HCEC 1CT (cell line): Measurements from ENCODE around the gene ZMAT1.
"Not testable (repeated sequence)": the region's sequence is repeated elsewhere in the genome, so short reads cannot be mapped to it uniquely, and the experiment has no call there.

Experiments
- DNase-seq: peaks from one replicate; pipeline ENCODE4 v3.0.0-alpha.2; 2017

The ZMAT1 gene

DNA sequence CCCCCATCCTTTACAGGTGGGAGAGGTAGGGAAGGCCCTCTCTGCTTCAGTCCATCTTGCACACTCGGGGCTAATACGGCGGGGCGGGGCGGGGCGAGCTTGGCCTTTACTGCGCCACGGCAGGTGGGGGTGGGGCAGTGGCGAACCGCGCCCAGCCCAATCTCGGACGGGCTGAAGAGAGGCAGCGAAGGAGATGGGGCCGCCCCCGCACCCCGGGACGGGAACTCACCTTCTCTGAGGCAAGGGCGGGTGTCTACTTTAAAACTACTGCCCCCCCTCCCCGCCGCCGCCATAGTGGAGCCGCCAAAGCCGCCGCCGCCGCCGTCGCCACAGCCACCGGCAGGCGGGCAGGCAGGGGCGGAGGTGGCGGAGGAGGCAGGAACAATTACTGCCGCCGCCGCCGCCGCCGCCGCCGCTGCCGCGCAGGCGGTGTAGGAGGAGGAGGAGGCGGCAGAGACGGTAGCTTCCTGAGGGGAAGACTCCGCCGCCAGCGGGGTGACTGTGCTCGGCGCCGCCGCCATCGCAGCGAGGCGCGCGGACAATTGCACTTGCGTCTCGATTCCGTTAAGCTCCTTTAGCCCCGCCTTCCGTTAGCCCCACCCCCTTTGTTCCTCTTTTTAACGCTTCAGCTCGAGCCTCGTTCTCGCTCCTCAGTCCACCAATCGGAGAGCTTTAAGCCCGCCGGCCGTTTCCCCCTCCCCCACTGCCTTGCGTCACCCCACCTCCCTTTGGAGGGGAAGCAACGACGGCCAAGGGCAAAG lies at the start of gene ZMAT1:
Gene ZMAT1 (minus strand): TSS at position 540 of the 761 bp plus-strand sequence. CDS start 19 bp downstream, at position 521.
- no peak for DNase-seq

DNA sequence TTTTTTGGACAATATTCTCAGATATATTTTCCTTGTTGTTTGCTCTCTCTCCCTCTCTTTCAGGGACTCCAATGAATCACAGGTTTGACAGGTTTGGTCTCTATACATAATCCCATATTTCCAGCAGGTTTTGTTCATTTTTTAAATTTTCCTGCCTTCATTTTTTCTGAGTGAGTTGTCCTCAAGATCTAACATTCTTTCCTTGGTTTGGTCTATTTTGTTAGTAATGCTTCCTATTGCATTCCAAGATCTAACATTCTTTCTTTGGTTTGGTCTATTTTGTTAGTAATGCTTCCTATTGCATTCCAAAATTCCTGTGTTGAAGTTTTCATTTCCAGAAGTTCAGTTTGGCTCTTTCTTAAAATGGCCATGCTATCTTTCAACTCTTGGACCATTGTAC lies 45.3 kb upstream of the ZMAT1 start:
- DNase-seq, result no peak

DNA sequence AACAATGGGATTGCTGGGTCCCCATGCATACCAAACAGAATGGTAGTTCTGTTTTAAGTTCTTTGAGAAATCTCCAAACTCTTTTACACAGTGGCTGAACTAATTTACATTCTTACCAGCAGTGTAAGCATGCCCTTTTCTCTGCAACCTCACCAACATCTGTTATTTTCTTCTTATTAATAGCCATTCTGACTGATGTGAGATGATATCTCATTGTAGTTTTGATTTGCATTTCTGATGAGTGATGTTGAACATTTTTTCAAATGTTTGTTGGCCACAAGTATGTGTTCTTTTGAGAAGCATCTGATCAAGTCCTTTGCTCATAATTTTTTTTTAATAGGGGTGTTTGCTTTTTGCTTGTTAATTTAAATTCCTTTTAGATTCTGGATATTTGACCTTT lies 41.2 kb upstream of the ZMAT1 start:
- no peak for DNase-seq

DNA sequence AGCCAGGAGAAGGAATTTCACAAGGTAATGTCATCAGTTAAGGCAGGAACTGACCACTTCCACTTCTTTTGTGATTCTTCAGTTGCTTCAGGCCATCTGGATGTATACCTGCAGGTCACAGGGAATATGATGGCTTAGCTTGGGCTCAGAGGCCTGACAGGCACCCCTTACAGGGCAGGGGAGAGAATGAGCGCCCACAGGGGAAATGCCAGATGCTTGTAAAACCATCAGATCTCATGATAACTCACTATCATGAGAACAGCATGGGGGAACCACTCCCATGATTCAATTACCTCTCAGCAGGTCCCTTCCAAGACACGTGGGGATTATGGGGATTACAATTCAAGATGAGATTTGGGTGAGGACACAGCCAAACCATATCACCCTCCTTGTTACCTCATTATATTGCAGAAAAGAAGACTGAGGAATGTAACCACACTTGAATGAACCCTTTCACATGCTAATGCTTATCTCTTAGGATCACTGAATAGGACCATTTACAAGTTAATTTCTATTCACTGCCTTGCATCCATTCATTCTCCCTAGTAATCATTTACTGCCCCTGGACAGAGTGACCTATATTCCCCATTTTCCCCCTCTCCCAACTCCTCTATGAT lies 33.2 kb upstream of the ZMAT1 start:
- DNase-seq, result not testable (repeated sequence)

DNA sequence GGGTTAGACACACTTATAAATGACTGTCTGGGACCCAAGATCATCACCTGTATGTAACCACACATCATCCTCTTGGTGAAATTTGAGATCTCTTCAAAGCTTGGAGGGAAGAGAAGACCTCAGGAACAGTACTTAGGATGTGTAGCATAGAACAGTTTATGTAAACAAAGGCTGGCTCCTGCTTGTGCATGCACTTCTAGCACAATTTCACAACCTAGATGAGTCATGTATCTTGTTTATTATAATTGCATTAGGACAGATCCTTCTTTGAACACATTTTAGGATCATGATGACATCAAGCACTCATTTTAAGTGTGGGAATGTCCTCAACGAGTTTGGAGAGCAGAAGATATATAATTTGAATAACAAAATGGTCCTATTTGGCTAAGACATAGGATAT lies 26.3 kb upstream of the ZMAT1 start:
- DNase-seq, result no peak

DNA sequence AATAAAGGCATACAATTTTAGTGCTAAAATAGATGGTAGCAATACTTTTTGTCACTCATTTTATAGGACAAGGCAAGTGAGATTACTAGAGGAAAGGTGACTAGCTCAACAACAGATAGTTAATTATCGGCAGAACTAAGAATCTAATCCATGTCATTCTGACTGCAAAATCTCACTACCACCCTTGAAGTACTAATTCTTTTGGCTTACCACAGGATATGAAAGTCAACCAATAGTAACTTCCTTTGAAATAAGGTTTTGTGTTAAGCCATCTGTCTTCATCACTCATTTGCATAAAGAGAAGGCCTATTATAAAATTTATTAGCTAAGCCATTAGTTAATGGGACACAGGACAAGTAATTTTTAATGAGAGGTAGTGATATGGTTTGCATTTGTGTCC lies 25.3 kb upstream of the ZMAT1 start:
- no peak for DNase-seq

DNA sequence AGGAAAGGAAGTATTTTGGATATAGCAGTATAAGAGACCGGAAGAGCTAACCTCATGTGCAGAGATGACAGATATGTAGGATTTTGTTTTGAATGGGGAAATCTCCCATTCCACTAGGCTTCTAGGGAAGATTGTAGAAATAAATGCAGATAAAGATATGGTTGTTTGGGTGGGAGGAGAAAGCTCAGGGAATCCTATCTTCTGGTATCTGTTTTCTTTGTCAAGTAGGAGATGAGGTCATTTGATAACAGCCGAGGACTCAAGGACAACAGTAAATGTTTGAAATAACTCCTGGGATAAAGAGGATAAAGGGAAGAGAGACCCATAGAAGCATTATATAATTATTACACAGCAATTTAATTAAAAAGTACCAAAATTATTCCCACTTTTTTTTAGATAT lies 24.7 kb upstream of the ZMAT1 start:
- no peak for DNase-seq

DNA sequence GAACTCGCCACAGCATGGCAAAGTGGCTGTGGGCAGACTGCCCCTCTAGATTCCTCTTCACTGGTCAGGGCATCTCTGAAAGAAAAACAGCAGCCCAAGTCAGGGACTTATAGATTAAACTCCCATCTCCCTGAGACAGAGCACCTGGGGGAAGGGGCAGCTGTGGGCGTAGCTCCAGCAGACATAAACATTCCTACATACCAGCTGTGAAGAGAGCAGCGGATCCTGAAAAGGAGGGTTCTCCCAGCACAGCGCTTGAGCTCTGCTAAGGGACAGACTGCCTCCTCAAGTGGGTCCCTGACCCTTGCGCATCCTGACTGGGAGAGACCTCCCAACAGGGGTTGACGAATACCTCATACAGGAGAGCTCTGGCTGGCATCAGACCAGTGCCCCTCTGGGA lies 18.8 kb upstream of the ZMAT1 start:
- DNase-seq, result no peak

DNA sequence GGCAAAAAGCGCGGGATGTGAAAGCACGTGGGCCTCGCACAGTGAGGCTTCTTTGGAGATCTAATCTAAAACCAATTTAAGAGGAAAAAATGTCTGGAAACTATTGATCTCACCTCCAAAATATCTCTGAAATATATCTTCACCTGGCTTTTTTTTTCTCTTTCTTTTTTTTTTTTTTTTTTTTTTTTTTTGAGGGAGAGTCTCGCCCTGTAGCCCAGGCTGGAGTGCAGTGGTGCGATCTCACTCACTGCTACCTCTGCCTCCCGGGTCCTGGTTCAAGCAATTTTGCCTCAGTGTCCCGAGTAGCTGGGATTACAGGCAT lies 383 bp upstream of the ZMAT1 start:
- no peak for DNase-seq

DNA sequence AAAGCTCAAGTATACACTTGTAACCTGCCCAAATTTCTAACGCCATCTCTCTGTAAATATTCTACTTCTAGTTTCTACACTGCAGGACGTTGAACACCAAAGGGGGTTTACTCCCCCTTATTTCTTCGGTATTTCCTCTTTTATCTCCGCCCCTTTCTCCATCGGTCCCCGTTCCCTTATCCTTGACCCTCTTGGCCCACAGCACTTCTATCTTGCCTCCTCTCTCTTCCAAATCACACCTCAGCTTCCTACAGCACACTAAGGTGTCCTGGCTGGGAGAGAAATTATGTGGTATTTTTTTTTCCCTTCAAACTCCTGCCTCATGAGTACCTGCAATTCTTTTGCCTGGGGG lies 715 bp downstream of the ZMAT1 start:
- no peak for DNase-seq

DNA sequence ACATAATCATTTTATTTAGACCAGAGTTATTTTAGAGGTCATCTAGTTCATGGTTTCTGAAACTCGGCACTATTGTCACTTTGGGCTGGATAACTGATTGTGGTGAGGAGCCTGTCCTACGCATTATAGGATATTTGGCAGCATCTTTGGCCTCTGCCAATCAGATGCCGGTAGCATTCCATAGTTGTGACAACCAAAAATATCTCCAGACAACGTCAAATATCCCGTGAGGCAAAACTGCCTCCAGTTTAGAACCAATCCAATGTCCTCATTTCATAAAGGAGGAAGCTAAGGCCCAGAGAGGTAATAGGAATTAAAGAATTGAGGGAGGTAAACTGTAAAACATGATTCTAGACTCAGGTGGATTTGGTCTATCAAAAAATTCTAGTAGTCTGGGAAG lies 6.1 kb downstream of the ZMAT1 start:
- no peak for DNase-seq

DNA sequence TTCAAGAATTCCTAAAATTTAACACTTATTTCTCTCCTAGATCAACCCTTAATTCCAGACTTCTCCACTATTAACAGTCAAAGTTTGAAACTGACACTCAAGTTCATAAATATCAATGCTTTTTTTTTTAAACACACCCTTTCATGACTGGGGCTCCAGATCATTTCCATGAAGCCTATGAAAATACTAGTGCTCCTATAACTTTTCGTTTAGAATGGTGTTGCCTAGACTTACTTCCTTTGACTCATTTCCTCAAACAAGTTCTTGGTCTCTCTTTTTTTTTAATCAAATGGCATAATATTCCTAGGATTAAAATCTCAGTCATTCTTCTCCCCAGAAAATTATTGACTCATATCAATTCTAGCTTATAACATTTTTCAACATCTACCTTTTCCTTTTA lies 13.1 kb downstream of the ZMAT1 start:
- DNase-seq, result no peak

DNA sequence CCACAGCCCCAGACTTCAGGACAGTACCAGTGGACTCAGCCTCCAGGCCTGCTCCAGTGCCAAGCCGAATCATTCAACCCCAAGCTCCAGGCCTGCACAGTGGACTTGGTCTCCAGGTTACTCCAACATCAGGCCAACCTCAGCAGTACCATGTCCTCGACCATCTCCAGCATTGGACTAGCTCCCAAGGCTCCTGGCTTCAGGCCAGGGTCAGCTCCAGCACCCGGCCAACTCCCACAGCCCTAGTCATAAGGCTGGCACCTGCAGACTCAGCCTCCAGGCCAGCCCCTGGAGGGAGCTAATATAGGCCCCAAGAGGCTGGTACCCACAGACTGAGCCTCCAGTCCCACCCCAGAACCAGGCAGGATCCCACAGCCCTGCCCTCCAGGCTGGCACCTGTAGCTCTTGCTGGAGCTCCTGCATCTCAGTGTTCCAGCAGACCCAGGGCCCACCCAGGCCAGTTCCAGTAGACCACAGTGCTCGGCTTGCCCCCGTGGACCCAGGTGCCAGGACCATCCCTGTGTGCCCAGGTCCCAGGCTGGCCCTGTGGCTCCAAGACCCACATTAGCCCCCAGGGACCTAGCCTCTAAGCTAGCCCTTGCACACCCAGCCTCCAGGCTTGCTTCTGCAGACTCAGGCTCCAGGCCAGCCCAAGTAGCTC lies 25.6 kb downstream of the ZMAT1 start:
- DNase-seq, result no peak

DNA sequence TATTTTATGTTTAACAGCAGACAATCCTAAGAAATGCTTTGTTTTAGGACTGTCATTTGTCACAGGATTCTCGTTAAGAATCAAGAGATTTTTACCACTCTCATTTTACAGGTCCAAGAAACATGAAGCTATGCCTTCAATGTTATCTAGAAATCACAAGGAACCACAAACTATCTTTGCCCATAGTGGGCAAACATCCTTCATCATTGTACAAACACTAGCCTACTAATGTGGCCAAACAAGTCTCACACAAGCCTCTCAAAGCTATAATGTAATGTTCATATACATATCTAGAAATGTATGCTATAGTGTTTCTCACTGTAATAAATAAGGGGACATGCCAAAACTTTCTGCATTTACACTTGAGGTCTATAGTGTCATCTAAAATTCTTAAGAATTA lies 26.8 kb downstream of the ZMAT1 start:
- DNase-seq, result no peak
